Suprapubic skin (tissue), 4 donors: Measurements from ENCODE around the gene MPV17L.

Experiments
- CTCF ChIP-seq, 2 donors: fragments of 200-600 bp in 1 of 2; fragments of 450-650 bp in 1 of 2; sonication (generic) in 1 of 2; IDR thresholded peaks; one replicate each; pipeline ENCODE4 v1.5.1; 2016 to 2019; ENCODE audit warnings: antibody characterized with exemption in 2 of 2, mild to moderate bottlenecking in 1 of 2, moderate library complexity in 1 of 2
- POLR2A ChIP-seq, 2 donors: fragments of 450-650 bp; IDR thresholded peaks; one replicate each; pipeline ENCODE4 v1.6.1; 2017; ENCODE audit warnings: antibody characterized with exemption in 2 of 2, mild to moderate bottlenecking in 2 of 2, moderate library complexity in 2 of 2
- POLR2AphosphoS5 ChIP-seq, 3 donors: sonication (generic); formaldehyde crosslinking; IDR thresholded peaks; one replicate each; pipeline ENCODE4 v1.6.1; 2017; ENCODE audit warnings: antibody characterized with exemption in 3 of 3

- TF ChIP-seq CTCF (IDR thresholded peaks at IDR 0.05) = no peak
- no peak for TF ChIP-seq POLR2A (IDR thresholded peaks at IDR 0.05)
- TF ChIP-seq POLR2AphosphoS5 (IDR thresholded peaks at IDR 0.05) = no peak
Measured at GRCh38 chr16:15422222-15422621, 26.7 kb downstream of the MPV17L start.
